Cardiac fibroblast (primary cell): Measurements from ENCODE around the gene PRAMEF2.
A peak's percentile ranks its signal among the peaks of the same experiment; 100 is the strongest.
"Not testable (repeated sequence)": the region's sequence is repeated elsewhere in the genome, so short reads cannot be mapped to it uniquely, and the experiment has no call there.

Experiments
- DNase-seq, 2 donors: peaks; one replicate each; pipeline versions ENCODE4 v3.0.0 to v3.0.0-alpha.2; 2010; ENCODE audit warnings: low read depth in 2 of 2
- H3K4me3 ChIP-seq, 2 donors: replicated peaks in 1 of 2; 1 replicate in 1 of 2; 2 replicates in 1 of 2; pipeline ENCODE4 v1.5.1; 2011; ENCODE audit warnings: low read depth in 2 of 2, low read length in 2 of 2, mild to moderate bottlenecking in 2 of 2, moderate library complexity in 1 of 2
- CTCF ChIP-seq: IDR thresholded peaks from one replicate; pipeline ENCODE4 v1.5.1; 2011; ENCODE audit warnings: low read depth, mild to moderate bottlenecking, low read length, inconsistent platforms

The PRAMEF2 gene, protein sequence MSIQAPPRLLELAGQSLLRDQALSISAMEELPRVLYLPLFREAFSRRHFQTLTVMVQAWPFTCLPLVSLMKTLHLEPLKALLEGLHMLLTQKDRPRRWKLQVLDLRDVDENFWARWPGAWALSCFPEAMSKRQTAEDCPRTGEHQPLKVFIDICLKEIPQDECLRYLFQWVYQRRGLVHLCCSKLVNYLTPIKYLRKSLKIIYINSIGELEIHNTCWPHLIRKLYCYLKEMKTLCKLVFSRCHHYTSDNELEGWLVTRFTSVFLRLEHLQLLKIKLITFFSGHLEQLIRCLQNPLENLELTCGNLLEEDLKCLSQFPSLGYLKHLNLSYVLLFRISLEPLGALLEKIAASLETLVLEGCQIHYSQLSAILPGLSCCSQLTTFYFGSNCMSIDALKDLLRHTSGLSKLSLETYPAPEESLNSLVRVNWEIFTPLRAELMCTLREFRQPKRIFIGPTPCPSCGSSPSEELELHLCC

GRCh38 chr1:12856786-12857185 is at the start of gene PRAMEF2:
PRAMEF2 (plus strand) TSS chr1:12857086; CDS start chr1:12859010, 1,924 bp downstream.
- H3K4me3 ChIP-seq, DNase-seq: not testable (repeated sequence)

- no peak overlapping the region for H3K4me3 ChIP-seq
- no peak for DNase-seq
- TF ChIP-seq CTCF, result no peak
Observed at GRCh38 chr1:12809933-12810332, 47.0 kb upstream of the PRAMEF2 start.

GRCh38 chr1:12810691-12811408 is 46.0 kb upstream of the PRAMEF2 start:
- no peak for DNase-seq
- no peak for TF ChIP-seq CTCF
- no peak overlapping the region for H3K4me3 ChIP-seq

GRCh38 chr1:12811409-12811784 is 45.5 kb upstream of the PRAMEF2 start:
- DNase-seq, result no peak
- no peak overlapping the region for H3K4me3 ChIP-seq
- TF ChIP-seq CTCF, result no peak

DNA sequence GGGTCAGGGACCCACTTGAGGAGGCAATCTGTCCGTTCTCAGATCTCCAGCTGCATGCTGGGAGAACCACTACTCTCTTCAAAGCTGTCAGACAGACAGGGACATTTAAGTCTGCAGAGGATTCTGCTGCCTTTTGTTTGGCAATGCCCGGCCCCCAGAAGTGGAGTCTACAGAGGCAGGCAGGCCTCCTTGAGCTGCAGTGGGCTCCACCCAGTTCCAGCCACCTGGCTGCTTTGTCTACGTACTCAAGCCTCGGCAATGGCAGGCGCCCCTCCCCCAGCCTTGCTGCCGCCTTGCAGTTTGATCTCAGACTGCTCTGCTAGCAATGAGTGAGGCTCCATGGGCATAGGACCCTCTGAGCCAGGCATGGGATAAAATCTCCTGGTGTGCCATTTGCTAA is 37.8 kb upstream of the PRAMEF2 start:
- not testable (repeated sequence) for DNase-seq, H3K4me3 ChIP-seq

GRCh38 chr1:12831310-12831709 is 25.6 kb upstream of the PRAMEF2 start, which contains the start of gene PRAMEF11:
PRAMEF11 (minus strand) TSS chr1:12831410; CDS start chr1:12828789, 2,621 bp downstream.
- H3K4me3 ChIP-seq, DNase-seq: not testable (repeated sequence)

GRCh38 chr1:12833251-12833650 is 23.6 kb upstream of the PRAMEF2 start:
- DNase-seq, H3K4me3 ChIP-seq: not testable (repeated sequence)

- not testable (repeated sequence) for H3K4me3 ChIP-seq, DNase-seq
Observed at GRCh38 chr1:12848620-12849019, 8.3 kb upstream of the PRAMEF2 start, which contains the start of gene HNRNPCL1. HNRNPCL1 (minus strand) TSS chr1:12848720; CDS start chr1:12848289, 431 bp downstream.

- no peak for TF ChIP-seq CTCF
- DNase-seq, result peak in 1 of 2 donors; percentile 10
- H3K4me3 ChIP-seq, result no peak overlapping the region
Observed at GRCh38 chr1:12851779-12852178, 5.1 kb upstream of the PRAMEF2 start.

DNA sequence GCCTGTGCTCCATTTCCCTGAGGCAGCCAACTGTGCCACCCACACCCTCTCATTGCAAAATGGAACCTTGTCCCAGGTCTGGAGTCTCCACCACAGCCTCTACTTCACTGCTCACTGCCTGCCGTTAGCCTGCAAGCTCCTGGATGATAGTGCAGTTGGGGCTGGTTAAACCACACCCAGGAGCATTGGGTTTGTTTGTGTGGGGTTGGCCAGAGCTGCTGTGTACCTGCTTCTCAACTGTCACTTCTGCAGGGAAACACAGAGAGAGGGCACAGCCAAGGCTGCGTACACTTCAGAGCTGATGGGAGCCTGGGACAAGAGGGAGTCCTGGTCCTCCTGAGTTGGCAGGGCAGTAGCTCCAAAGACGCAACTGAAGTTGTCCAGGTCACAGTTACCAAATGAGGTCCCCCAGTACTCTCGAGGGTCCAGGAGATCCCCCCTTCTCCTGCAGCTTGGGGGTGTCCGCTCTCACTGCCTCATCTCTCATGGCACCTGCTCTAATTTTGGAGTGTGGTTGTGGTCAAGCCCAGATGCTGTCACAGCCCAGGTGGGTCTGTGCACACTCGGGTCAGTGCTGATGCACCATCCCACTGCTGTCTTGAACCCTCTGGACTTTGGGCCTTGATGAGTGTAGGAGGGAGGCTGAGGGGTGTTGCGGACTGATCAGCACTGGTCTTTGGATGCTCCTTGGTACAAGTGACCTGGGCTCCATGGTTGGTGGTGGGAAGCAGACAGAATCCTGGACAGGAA is 6.4 kb downstream of the PRAMEF2 start:
- DNase-seq, H3K4me3 ChIP-seq: not testable (repeated sequence)

- DNase-seq, H3K4me3 ChIP-seq: not testable (repeated sequence)
Observed at GRCh38 chr1:12878453-12878852, 21.6 kb downstream of the PRAMEF2 start.

GRCh38 chr1:12886101-12886500 is 29.2 kb downstream of the PRAMEF2 start, which contains the start of gene PRAMEF4:
PRAMEF4 (minus strand) TSS chr1:12886201; CDS start chr1:12883394, 2,807 bp downstream.
- DNase-seq, H3K4me3 ChIP-seq: not testable (repeated sequence)
